ENCODE data around the gene LSM11.

The LSM11 gene

GRCh38 chr5:157731272-157732129 is 12.0 kb upstream of the LSM11 start, which contains the start of gene THG1L:
Gene THG1L (plus strand): TSS chr5:157731420. CDS start chr5:157731441, 21 bp downstream.
- peak; percentile 92; the same call in 1 of the 2 replicates for TF ChIP-seq TAF1 (IDR thresholded peaks at IDR 0.05; ENCODE audit: borderline replicate concordance, insufficient read depth, low read length)
- TF ChIP-seq FOXP2 (optimal IDR thresholded peaks at IDR 0.05; ENCODE audit: borderline replicate concordance, extremely low read depth, extremely low read length, insufficient read depth), result peak; percentile 67
- peak; percentile 83 for TF ChIP-seq POLR2AphosphoS5 (IDR thresholded peaks at IDR 0.05; ENCODE audit: low read depth, low read length)
- TF ChIP-seq REST (IDR thresholded peaks at IDR 0.05; ENCODE audit: insufficient read depth in 1 of 2, low read depth in 2 of 2, low read length in 2 of 2), result no peak
- TF ChIP-seq SIN3A (IDR thresholded peaks at IDR 0.05; ENCODE audit: borderline replicate concordance, insufficient read depth, low read length), result peak; percentile 83; the same call in 1 of the 2 replicates

- no peak for TF ChIP-seq FOXP2 (optimal IDR thresholded peaks at IDR 0.05; ENCODE audit: borderline replicate concordance, extremely low read depth, extremely low read length, insufficient read depth)
Measured at GRCh38 chr5:157732130-157732514, 11.4 kb upstream of the LSM11 start.

GRCh38 chr5:157732596-157733262 is 10.8 kb upstream of the LSM11 start:
- TF ChIP-seq TAF1 (IDR thresholded peaks at IDR 0.05; ENCODE audit: borderline replicate concordance, insufficient read depth, low read length), result no peak
- TF ChIP-seq REST (IDR thresholded peaks at IDR 0.05; ENCODE audit: insufficient read depth in 1 of 2, low read depth in 2 of 2, low read length in 2 of 2), result no peak
- TF ChIP-seq FOXP2 (optimal IDR thresholded peaks at IDR 0.05; ENCODE audit: borderline replicate concordance, extremely low read depth, extremely low read length, insufficient read depth), result no peak
- TF ChIP-seq SIN3A (IDR thresholded peaks at IDR 0.05; ENCODE audit: borderline replicate concordance, insufficient read depth, low read length), result no peak
- TF ChIP-seq POLR2AphosphoS5 (IDR thresholded peaks at IDR 0.05; ENCODE audit: low read depth, low read length), result no peak

GRCh38 chr5:157734436-157734835 is 9.1 kb upstream of the LSM11 start:
- no peak for TF ChIP-seq REST (IDR thresholded peaks at IDR 0.05; ENCODE audit: insufficient read depth in 1 of 2, low read depth in 2 of 2, low read length in 2 of 2)

- TF ChIP-seq REST (IDR thresholded peaks at IDR 0.05; ENCODE audit: insufficient read depth in 1 of 2, low read depth in 2 of 2, low read length in 2 of 2), result no peak
- no peak for TF ChIP-seq FOXP2 (optimal IDR thresholded peaks at IDR 0.05; ENCODE audit: borderline replicate concordance, extremely low read depth, extremely low read length, insufficient read depth)
- no peak for TF ChIP-seq TAF1 (IDR thresholded peaks at IDR 0.05; ENCODE audit: borderline replicate concordance, insufficient read depth, low read length)
- TF ChIP-seq POLR2AphosphoS5 (IDR thresholded peaks at IDR 0.05; ENCODE audit: low read depth, low read length), result no peak
- TF ChIP-seq SIN3A (IDR thresholded peaks at IDR 0.05; ENCODE audit: borderline replicate concordance, insufficient read depth, low read length), result no peak
Measured at GRCh38 chr5:157735991-157736390, 7.5 kb upstream of the LSM11 start.

Data from PFSK-1 (cell line).